GM20000 (cell line): ENCODE results near the gene C8G.
A peak's percentile ranks its signal among the peaks of the same experiment; 100 is the strongest.

ENCODE experiments used
- DNase-seq: peaks from one replicate; pipeline ENCODE4 v3.0.0; 2012; ENCODE audit warnings: low spot score
- TF ChIP-seq, protein P1 (sequence below): IDR thresholded peaks from 2 replicates; pipeline ENCODE4 v1.5.1; 2012; ENCODE audit warnings: mild to moderate bottlenecking, control low read depth; ENCODE audit errors: extremely low read depth, missing control alignments

The C8G gene

DNA sequence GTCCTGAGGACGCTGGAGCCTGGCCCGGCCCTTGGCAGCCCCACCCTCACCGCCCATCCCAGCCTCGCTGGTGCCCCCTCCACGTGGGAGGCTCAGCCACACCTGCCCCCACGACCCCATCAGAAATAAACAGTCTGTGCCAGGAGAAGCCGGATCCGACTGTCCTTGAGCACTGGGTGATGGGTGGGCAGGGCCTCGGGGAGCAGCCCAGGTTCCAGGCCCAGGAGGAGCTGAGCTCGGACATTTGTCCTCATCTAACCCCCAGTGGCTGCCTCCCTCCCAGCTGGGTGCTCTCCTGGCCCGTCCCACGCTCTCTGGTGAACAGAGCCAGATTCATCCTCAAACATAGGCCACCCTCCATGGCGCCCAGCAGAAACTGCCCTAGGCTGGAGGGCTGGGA, 27.7 kb downstream of the C8G start:
- no peak for DNase-seq
- TF ChIP-seq, protein P1, sequence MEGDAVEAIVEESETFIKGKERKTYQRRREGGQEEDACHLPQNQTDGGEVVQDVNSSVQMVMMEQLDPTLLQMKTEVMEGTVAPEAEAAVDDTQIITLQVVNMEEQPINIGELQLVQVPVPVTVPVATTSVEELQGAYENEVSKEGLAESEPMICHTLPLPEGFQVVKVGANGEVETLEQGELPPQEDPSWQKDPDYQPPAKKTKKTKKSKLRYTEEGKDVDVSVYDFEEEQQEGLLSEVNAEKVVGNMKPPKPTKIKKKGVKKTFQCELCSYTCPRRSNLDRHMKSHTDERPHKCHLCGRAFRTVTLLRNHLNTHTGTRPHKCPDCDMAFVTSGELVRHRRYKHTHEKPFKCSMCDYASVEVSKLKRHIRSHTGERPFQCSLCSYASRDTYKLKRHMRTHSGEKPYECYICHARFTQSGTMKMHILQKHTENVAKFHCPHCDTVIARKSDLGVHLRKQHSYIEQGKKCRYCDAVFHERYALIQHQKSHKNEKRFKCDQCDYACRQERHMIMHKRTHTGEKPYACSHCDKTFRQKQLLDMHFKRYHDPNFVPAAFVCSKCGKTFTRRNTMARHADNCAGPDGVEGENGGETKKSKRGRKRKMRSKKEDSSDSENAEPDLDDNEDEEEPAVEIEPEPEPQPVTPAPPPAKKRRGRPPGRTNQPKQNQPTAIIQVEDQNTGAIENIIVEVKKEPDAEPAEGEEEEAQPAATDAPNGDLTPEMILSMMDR = no peak

DNA sequence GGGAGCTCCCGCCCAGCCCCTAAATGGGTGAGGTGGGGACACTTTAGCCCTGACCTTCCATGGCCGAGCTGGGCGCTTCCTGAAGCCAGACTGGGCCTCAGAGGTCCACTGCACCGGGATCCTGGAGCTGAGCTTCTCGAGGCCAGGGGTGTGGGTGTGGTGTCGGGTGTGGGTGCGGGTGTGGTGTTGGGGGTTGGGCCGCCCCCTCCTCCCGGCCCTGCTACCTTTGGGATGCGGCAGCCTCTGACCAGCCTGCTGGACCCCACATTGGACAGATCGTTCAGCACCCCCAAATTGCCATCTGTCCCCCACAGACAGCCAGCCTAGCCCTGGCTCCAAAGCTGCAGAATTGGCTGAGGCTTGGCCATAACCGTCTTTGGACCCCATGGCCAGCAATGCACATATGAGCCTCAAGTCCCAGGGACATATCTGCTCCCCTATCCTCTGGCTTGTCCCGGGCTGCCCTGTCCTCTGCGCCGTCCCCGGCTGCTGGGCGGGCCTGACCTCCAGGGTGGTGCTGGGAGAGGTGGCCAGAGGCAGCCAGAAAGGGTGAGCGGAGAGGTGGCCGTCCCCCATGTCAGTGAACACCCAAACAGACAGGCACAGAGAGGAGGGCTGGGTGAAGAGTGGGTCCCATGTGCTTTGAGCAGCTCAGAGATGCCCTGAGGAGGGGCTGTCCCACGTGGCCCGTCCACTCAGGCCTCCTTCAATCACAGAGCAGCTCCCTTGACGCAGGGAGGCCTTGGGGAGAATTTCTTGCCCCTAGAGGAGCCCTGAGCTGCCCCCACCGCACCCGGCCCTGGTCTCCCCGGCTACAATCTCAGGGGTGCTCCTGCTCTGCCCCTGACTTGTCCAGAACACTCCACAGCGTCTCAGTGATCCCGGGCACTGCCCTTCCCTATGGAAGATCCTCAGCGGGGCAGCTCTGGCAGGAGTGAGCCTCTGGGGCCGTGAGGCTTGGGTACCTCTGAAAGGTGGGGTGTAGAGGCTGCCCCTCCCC, 28.9 kb downstream of the C8G start:
- TF ChIP-seq, protein P1 = no peak
- DNase-seq = no peak

DNA sequence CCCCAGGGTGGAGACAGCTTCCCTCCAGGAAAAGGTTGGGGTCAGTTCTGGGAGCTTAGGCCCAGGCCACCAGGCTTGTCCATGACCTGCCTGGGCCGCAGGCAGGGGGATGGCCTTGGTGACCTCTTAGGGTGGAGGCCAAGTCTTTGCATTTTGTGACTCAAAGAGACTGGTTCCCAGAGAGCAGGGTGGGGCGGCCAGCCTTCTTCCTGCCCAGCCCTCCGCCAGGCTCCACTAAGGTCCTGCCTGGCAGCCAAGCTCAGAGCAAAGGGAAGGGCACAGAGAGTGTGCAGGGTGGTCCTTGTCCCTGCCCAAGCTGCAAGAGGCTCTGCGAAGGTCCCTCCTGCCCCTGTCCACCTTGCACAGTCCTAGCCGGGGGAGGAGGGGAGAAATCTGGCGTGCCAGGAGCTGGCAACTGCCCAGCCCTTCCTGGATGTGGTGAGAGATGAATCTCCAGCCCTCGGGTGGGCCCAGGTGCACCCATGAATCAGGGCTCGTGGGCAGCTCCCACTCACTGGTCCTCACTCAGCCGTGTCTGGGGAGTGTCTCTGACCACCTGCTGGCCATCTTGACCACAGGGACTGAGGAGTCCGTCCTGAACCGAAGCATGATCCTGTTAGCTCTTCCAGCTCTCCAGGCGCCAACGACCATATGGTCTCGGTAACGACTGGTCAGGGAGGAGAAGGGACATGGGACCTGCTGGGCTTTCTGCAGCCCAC, 29.9 kb downstream of the C8G start:
- no peak for DNase-seq
- TF ChIP-seq, protein P1 = no peak

DNA sequence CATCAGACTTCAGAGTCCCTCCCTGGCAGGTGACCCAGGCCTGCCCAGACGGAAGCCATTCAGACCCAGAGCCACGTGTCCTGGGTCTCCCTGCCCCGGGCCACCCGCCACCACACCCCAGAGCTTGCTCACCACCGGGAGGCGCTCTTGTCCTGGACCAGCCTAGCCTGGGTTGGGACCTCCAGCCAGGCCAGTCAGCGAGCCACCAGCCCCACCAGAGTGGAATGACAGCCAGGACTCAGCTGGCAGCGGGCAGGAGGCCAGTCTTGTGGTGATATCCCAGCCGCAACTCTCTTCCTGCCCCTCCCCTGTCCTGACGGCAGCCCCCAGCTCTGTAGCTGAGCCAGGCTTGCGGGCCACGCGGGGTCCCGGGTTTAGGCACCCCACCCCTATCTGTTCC, 30.6 kb downstream of the C8G start:
- no peak for DNase-seq
- TF ChIP-seq, protein P1 = peak; percentile 5

DNA sequence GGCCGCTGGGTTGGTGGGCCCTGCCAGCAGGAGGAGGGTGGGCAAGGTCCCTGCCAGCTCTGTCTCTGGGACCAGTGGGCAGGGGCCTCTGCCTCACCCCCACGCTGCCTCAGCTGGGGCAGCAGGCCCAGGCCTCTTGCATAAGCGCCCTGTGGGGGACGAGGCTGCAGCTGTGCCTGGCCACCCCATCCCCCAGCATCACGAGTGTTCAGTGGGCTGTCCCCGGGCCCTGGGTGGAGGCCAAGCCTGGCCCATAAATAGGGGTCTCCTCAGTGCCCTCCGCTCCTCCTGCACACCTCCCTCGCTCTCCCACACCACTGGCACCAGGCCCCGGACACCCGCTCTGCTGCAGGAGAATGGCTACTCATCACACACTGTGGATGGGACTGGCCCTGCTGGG, 32.2 kb downstream of the C8G start, which contains the start of gene PTGDS:
Gene PTGDS (plus strand): TSS at position 282 of the 400 bp plus-strand sequence. CDS start 75 bp downstream, at position 357.
- TF ChIP-seq, protein P1 = no peak
- no peak for DNase-seq

DNA sequence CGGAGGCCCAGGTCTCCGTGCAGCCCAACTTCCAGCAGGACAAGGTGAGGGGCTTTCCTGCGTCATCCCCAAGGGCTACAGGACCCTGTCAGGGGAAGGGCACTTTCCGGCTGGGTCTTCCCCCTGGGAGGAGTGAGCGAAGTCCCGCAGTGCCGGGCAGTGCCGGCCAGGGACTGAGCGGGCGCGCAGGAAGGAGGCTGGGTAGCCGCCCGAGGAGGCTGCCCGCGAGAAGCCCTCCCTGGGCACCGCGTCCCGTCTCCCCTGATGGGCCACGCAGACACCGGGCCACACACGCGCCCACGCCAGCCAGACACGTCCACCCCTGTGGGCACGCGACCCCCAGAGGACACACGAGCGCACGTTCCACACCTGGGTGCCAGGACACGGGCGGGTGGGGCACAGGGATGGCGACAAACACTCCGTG, 32.6 kb downstream of the C8G start:
- TF ChIP-seq, protein P1 = no peak
- DNase-seq = no peak
